Vagina (tissue), 2 donors: ENCODE measurements around the gene ADPRHL1. TPM values are rescaled to one million over a fixed set of nuclear protein-coding genes. Genes with fewer than 3 reads are reported as not detected.
A peak's percentile ranks its signal among the peaks of the same experiment; 100 is the strongest.

ENCODE experiments used
- DNase-seq, 2 donors: peaks; one replicate each; pipeline ENCODE4 v3.0.0-alpha.2; 2017; ENCODE audit errors: extremely low spot score in 2 of 2
- H3K27ac ChIP-seq: fragments of 200-600 bp; sonication (generic); one replicate; pipeline ENCODE4 v1.5.1; 2019
- H3K27me3 ChIP-seq: fragments of 200-600 bp; sonication (generic); one replicate; pipeline ENCODE4 v1.5.1; 2019
- H3K36me3 ChIP-seq, 2 donors: fragments of 200-600 bp; sonication (generic); one replicate each; pipeline ENCODE4 v1.5.1; 2017 to 2019
- H3K4me1 ChIP-seq: fragments of 200-600 bp; sonication (generic); one replicate; pipeline ENCODE4 v1.5.1; 2019
- H3K4me3 ChIP-seq, 2 donors: fragments of 200-600 bp; sonication (generic); 1 replicate in 1 of 2; 2 replicates in 1 of 2; pipeline ENCODE4 v1.5.1; 2016 to 2019
- H3K9me3 ChIP-seq: fragments of 200-600 bp; sonication (generic); one replicate; pipeline ENCODE4 v1.5.1; 2019
- POLR2A ChIP-seq, 2 donors: fragments of 450-650 bp; IDR thresholded peaks; one replicate each; pipeline ENCODE4 v1.6.1; 2017; ENCODE audit warnings: antibody characterized with exemption in 2 of 2, mild to moderate bottlenecking in 2 of 2, moderate library complexity in 2 of 2
- POLR2AphosphoS5 ChIP-seq, 2 donors: sonication (generic); formaldehyde crosslinking; IDR thresholded peaks; one replicate each; pipeline ENCODE4 v1.9.0; 2017; ENCODE audit warnings: antibody characterized with exemption in 2 of 2, mild to moderate bottlenecking in 2 of 2, low read depth in 1 of 2; ENCODE audit not compliant: insufficient read depth in 1 of 2
- intact Hi-C: fragments of 100-400 bp; cut with DNase I; formaldehyde crosslinking; loops from one replicate; pipeline ENCODE4 v1.15.1; 2023
- total RNA-seq: library from RNA; depleted of rRNA; stranded (reverse); fragments of >200 nt; gene quantifications from one replicate; pipeline ENCODE4 v1.2.3, GENCODE V29; 2016
- TF ChIP-seq, protein P1 (sequence below), 3 experiments: fragments of 450-650 bp in 2 of 3; fragments of 200-600 bp in 1 of 3; sonication (generic) in 1 of 3; IDR thresholded peaks; one replicate each; pipeline ENCODE4 v1.5.1; 2017 to 2019; ENCODE audit warnings: antibody characterized with exemption in 3 of 3, mild to moderate bottlenecking in 2 of 3, moderate library complexity in 2 of 3

ADPRHL1 gene
- total RNA-seq, 1 donor from 2014 or later: 1.7 TPM

DNA sequence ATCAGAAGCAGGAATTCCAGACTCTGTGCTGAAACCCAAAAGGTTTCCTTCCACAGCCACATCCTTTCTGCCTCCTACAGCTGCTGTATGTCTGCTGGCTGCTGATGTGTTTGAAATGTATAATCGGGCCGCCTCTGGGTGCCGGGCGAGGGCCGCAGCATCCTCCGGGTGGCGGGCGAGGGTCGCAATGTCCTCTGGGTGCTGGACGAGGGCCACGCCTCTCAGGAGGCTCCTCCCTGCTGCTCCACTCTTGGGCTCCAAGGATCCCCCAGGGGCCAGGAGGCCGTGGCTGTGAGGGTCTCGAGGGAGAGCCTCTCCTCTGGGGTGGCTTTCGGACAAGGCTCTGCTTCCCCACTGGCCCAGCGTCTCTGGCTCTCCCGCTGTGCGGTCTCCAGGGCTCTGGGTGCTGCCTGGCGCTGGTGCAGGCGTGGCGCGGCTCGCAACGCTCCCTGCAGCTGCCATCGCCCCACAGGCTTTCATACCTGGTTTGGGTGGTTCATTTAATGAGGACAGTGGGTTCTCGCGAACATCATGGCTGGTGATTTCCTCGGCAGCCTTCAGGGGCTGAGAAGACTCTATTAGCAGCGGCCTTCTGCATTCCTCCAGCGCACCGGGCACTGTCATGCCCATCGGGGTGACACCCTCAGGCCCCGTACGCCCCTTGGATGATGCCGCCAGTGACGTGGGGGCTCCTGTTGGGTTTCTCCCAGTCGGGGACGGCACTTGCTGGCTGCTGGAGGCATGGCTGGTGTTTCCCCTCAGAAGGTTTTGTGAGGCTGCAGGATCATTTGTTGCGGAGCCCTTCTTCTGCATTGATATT, 47.6 kb downstream of the ADPRHL1 start:
- no peak overlapping the region for H3K27ac ChIP-seq

DNA sequence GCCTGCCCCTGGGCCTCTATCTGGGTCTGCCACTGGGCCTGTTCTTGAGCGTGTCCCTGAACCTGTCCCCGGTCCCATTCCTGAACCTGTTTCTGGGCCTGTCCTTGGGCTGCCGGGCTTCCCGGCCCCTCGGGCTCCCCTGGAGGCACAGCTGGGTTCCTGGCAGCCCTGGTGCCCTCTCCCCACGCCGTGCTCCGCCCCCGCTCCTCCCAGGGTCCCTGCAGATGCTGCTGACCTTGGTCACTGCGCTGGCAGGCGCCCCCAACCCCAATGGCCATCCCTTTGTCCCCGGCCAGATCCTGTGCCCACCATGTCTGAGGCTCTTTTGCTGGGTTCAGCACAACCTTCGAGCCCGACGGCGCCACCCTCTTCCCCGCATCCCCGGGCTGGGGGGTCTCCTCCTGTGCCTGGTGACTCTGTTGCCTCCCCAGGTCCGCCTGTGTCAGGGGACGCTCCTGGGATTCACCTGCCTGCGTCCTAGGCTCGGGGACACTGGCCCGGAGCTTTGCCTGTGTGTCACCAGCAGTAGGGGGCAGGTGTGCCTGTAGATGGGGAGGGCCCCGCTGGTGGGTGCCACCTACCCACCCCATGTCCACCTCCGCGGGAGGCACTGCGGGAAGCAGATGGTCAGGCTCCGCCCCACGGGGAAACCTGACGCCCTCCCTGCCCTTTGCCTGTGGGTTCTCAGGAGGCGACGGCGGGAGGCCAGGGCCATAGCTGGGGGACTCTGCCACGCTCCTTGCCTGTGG, 48.4 kb downstream of the ADPRHL1 start:
- DNase-seq: peak in 1 of 2 donors; percentile 78
- no peaks in the 10 kb centered on the region for H3K27me3 ChIP-seq

More for the DNA sequence above, 47.6 kb downstream of the ADPRHL1 start:
- no peak overlapping the region for H3K4me3 ChIP-seq
- no peaks in the 10 kb centered on the region for H3K27me3 ChIP-seq
- peaks cover 17% of the 10 kb centered on the region for H3K4me1 ChIP-seq
- peak in 1 of 2 donors; percentile 74 for DNase-seq
- TF ChIP-seq, protein P1, sequence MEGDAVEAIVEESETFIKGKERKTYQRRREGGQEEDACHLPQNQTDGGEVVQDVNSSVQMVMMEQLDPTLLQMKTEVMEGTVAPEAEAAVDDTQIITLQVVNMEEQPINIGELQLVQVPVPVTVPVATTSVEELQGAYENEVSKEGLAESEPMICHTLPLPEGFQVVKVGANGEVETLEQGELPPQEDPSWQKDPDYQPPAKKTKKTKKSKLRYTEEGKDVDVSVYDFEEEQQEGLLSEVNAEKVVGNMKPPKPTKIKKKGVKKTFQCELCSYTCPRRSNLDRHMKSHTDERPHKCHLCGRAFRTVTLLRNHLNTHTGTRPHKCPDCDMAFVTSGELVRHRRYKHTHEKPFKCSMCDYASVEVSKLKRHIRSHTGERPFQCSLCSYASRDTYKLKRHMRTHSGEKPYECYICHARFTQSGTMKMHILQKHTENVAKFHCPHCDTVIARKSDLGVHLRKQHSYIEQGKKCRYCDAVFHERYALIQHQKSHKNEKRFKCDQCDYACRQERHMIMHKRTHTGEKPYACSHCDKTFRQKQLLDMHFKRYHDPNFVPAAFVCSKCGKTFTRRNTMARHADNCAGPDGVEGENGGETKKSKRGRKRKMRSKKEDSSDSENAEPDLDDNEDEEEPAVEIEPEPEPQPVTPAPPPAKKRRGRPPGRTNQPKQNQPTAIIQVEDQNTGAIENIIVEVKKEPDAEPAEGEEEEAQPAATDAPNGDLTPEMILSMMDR (IDR thresholded peaks at IDR 0.05): no peak
- no peaks in the 10 kb centered on the region for H3K9me3 ChIP-seq
- intact Hi-C loops: no loop called here
- H3K36me3 ChIP-seq: no peaks in the 10 kb centered on the region

DNA sequence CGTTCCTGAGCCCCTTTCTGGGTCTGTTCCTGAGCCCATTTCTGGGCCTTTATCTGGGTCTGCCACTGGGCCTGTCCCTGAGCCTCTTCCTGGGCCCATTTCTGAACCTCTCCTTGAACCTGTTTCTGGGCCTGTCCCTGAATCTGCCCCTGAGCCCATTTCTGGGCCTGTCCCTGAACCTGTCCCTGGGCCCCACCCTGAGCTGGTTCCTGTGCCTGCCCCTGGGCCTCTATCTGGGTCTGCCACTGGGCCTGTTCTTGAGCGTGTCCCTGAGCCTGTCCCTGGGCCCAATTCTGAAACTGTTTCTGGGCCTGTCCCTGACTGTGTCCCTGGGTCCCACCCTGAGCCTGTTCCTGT, 48.9 kb downstream of the ADPRHL1 start:
- no peaks in the 10 kb centered on the region for H3K9me3 ChIP-seq
- no peak for DNase-seq
- intact Hi-C loops: no loop called here
- H3K27me3 ChIP-seq: no peaks in the 10 kb centered on the region
- TF ChIP-seq POLR2AphosphoS5 (IDR thresholded peaks at IDR 0.05; ENCODE audit: insufficient read depth in 1 of 2, low read depth in 1 of 2) (no peak), POLR2A (IDR thresholded peaks at IDR 0.05) (no peak)
- TF ChIP-seq, protein P1 (IDR thresholded peaks at IDR 0.05): no peak
- H3K4me1 ChIP-seq: peaks cover 5% of the 10 kb centered on the region
- no peak overlapping the region for H3K27ac ChIP-seq
- no peaks in the 10 kb centered on the region for H3K36me3 ChIP-seq
- no peak overlapping the region for H3K4me3 ChIP-seq

More for the DNA sequence above, 48.4 kb downstream of the ADPRHL1 start:
- Histone ChIP-seq H3K36me3 (no peaks in the 10 kb centered on the region), H3K9me3 (no peaks in the 10 kb centered on the region), H3K27ac (no peak overlapping the region), H3K4me3 (no peak overlapping the region), H3K4me1 (peaks cover 9% of the 10 kb centered on the region)
- intact Hi-C loops: no loop called here
- TF ChIP-seq POLR2AphosphoS5 (IDR thresholded peaks at IDR 0.05; ENCODE audit: insufficient read depth in 1 of 2, low read depth in 1 of 2): no peak
- TF ChIP-seq POLR2A (IDR thresholded peaks at IDR 0.05): no peak
- TF ChIP-seq, protein P1 (IDR thresholded peaks at IDR 0.05): no peak

DNA sequence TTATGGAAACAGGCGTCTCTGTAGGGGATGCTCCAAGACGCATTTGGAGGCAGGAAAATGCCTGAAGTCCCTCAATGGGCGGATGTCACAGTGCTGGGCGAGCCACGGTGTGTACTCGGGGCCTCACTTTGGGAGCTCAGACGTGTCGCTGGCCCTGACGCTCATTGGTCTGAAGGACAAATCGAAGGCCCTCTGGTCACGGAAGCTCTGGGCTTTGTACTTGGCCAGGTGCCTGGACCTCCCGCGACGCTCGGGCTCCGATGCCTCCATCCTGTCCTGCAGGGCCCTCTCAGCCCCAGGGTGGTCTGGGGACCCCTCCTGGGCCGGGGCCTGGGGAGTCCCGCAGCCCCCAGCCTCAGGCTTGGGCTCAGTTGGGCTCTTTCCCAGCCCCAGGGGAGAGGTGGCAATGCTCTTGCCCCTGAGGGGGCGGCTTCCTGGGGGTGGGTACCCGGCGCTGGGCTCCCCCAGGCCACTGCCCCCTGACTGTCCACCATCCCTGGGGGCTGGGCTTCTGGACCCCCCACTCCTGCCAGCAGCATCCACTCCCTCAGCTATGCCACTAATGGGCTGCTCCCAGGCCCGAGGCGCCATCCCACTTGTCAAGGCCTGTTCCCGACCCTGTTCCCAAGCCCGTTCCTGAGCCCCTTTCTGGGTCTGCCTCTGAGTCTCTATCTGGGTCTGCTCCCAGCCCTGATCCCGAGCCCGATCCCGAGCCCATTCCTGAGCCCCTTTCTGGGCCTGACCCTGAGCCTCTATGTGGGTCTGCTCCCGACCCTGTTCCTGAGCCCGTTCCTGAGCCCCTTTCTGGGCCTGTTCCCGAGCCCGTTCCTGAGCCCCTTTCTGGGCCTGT, 49.8 kb downstream of the ADPRHL1 start:
- H3K27ac ChIP-seq: no peak overlapping the region
- H3K9me3 ChIP-seq: no peaks in the 10 kb centered on the region
- intact Hi-C loops: no loop called here
- TF ChIP-seq POLR2A (IDR thresholded peaks at IDR 0.05) (no peak), POLR2AphosphoS5 (IDR thresholded peaks at IDR 0.05; ENCODE audit: insufficient read depth in 1 of 2, low read depth in 1 of 2) (no peak)
- TF ChIP-seq, protein P1 (IDR thresholded peaks at IDR 0.05): no peak
- peaks cover 5% of the 10 kb centered on the region for H3K4me1 ChIP-seq
- H3K27me3 ChIP-seq: no peaks in the 10 kb centered on the region
- DNase-seq: peak in 1 of 2 donors; percentile 88
- H3K4me3 ChIP-seq: no peak overlapping the region
- no peaks in the 10 kb centered on the region for H3K36me3 ChIP-seq
